ENCODE results near the gene HSD17B12. TPM values are rescaled to one million over a fixed set of nuclear protein-coding genes. Genes with fewer than 3 reads are reported as not detected.
"Not testable (repeated sequence)": the region's sequence is repeated elsewhere in the genome, so short reads cannot be mapped to it uniquely, and the experiment has no call there.

The HSD17B12 gene
- total RNA-seq, 1 donor from 2014 or later, result 48.2 TPM

DNA sequence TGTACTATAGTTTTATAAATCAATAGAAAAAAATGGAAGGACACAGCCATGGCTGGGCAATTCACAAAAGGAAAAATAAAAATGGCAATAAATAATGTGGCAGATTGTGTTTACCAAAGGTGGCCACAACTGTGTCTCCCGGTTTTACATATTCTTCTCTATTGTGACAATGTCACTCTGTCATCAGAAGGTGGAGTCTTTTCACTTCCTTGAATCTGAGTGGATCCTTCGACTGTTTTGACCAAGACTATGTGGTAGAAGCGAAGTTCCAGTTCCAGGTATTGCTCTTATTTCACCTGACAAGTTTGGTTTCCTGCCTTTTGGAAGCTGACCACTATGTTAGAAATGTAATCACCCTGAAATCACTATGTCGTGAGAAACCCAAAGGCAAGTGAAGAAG lies 31.0 kb upstream of the HSD17B12 start:
- TF ChIP-seq, protein P1, sequence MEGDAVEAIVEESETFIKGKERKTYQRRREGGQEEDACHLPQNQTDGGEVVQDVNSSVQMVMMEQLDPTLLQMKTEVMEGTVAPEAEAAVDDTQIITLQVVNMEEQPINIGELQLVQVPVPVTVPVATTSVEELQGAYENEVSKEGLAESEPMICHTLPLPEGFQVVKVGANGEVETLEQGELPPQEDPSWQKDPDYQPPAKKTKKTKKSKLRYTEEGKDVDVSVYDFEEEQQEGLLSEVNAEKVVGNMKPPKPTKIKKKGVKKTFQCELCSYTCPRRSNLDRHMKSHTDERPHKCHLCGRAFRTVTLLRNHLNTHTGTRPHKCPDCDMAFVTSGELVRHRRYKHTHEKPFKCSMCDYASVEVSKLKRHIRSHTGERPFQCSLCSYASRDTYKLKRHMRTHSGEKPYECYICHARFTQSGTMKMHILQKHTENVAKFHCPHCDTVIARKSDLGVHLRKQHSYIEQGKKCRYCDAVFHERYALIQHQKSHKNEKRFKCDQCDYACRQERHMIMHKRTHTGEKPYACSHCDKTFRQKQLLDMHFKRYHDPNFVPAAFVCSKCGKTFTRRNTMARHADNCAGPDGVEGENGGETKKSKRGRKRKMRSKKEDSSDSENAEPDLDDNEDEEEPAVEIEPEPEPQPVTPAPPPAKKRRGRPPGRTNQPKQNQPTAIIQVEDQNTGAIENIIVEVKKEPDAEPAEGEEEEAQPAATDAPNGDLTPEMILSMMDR (IDR thresholded peaks at IDR 0.05), result no peak
- intact Hi-C loops (cut with DNase I), result no loop called here
- Histone ChIP-seq H3K9me3 (no peaks in the 10 kb centered on the region), H3K4me1 (peaks cover 4 to 5% of the 10 kb centered on the region in 2 donors), H3K27me3 (no peaks in the 10 kb centered on the region), H3K36me3 (no peaks in the 10 kb centered on the region), H3K27ac (no peak overlapping the region), H3K4me3 (no peak overlapping the region)
- no peak for DNase-seq (ENCODE audit: low spot score in 2 of 2)

DNA sequence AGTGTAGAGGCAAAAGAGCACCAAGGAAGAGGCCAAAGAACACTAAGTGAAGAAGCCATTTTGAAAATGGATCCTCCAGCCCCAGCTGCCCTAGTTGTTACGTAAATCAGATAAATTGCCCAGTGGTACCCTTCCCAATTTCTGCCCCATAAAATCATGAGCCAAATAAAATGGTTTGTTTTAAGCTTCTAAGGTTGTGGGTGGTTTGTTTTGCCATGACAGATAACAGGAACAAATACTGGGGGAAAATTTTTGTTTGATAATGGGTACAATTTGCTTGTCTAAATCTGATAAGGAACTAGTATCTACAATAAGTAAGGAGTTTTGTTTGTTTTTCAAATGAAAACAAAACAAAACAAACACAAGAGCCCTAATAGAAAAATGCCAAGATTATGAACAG lies 30.6 kb upstream of the HSD17B12 start:
- intact Hi-C loops (cut with DNase I), result no loop called here
- Histone ChIP-seq H3K4me1 (peaks cover under 1 to 1% of the 10 kb centered on the region in 2 donors), H3K36me3 (no peaks in the 10 kb centered on the region), H3K27ac (no peak overlapping the region), H3K4me3 (no peak overlapping the region), H3K9me3 (no peaks in the 10 kb centered on the region), H3K27me3 (no peaks in the 10 kb centered on the region)
- TF ChIP-seq, protein P1 (IDR thresholded peaks at IDR 0.05), result no peak
- DNase-seq (ENCODE audit: low spot score in 2 of 2), result no peak

DNA sequence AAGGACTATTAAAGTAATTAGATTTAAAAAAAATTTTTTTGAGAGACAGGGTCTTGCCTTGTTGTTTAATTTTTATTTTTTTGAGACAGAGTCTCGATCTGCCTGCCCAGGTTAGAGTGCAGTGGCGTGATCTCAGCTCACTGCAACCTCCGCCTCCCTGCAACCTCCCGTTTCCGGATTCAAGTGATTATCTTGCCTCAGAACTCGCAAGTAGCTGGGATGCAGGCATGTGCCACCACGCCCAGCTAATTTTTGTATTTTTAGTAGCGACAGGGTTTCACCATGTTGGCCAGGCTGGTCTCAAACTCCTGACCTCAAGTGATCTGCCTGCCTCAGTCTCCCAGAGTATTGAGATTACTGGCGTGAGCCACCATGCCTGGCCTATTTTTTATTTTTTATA lies 17.5 kb upstream of the HSD17B12 start:
- intact Hi-C loops (cut with DNase I); DNase-seq (ENCODE audit: low spot score in 2 of 2): not testable (repeated sequence)

DNA sequence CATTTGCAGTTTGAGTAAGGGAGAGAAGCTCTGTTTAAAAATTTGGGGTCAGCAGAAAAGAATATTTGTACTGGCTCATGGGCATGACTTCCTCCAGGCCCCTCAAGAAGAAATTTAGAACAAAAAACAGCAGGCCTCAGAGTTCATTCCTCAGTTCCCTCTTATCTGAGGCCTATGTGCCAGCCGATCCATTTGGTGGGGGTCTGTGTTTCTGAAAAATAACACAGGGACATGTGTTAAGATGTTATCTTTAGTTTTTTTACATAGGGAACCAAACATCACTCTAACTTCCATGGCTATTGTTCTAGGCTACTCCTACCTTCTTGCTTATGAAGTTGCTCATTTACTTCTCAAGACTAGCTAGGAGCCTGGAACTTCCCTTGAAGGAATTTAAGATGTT lies 16.2 kb upstream of the HSD17B12 start:
- TF ChIP-seq, protein P1 (IDR thresholded peaks at IDR 0.05), result no peak
- intact Hi-C loops (cut with DNase I), result no loop called here
- Histone ChIP-seq H3K4me1 (no peaks in the 10 kb centered on the region), H3K27me3 (no peaks in the 10 kb centered on the region), H3K27ac (no peak overlapping the region), H3K36me3 (no peaks in the 10 kb centered on the region), H3K9me3 (no peaks in the 10 kb centered on the region), H3K4me3 (no peak overlapping the region)
- DNase-seq (ENCODE audit: low spot score in 2 of 2), result no peak

More for the DNA sequence above, 17.5 kb upstream of the HSD17B12 start:
- H3K27me3 ChIP-seq, H3K4me3 ChIP-seq, H3K27ac ChIP-seq, H3K9me3 ChIP-seq, H3K4me1 ChIP-seq, H3K36me3 ChIP-seq: not testable (repeated sequence)

DNA sequence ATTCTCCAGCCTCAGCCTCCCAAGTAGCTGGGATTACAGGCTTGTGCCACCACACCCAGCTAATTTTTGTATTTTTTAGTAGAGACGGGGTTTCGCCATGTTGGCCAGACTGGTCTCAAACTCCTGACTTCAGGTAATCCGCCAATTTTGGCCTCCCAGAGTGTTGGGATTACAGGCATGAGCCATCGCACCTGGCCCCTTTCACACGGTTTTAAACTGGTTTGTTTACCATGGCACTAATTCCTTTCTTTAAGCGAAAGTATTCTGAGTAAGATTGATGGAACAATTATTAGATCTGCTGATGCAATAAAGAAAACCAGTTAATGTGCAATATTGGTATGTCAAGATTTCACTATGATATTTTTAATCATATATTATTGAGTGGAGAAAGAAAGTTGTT lies 9.3 kb upstream of the HSD17B12 start:
- DNase-seq (ENCODE audit: low spot score in 2 of 2); H3K4me3 ChIP-seq; H3K4me1 ChIP-seq; H3K36me3 ChIP-seq; intact Hi-C loops (cut with DNase I); H3K9me3 ChIP-seq; H3K27ac ChIP-seq; H3K27me3 ChIP-seq: not testable (repeated sequence)

DNA sequence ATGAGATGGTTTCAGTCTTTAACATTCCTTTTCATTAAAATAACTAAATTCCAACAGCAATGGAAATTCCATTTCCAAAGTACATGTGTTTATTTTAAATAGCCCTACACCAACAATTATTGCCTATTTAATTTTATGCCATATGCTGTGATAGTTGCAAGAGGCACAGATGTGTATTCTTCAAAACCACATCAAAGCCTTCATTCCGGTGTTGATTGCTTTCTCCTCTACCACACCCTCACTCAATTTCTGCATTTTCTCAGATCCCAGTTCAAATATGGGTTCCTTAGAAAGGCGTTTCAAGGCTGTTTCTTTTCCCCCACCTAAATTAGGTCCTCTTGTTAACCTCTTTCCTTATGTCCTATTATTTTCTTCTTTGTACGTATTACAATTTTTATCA lies 6.0 kb upstream of the HSD17B12 start:
- TF ChIP-seq, protein P1 (IDR thresholded peaks at IDR 0.05), result no peak
- Histone ChIP-seq H3K36me3 (no peaks in the 10 kb centered on the region), H3K4me3 (no peak overlapping the region), H3K27me3 (no peaks in the 10 kb centered on the region), H3K9me3 (no peaks in the 10 kb centered on the region), H3K4me1 (peaks cover 0 to under 1% of the 10 kb centered on the region in 2 donors), H3K27ac (no peak overlapping the region)
- intact Hi-C loops (cut with DNase I), result no loop called here
- DNase-seq (ENCODE audit: low spot score in 2 of 2), result no peak

DNA sequence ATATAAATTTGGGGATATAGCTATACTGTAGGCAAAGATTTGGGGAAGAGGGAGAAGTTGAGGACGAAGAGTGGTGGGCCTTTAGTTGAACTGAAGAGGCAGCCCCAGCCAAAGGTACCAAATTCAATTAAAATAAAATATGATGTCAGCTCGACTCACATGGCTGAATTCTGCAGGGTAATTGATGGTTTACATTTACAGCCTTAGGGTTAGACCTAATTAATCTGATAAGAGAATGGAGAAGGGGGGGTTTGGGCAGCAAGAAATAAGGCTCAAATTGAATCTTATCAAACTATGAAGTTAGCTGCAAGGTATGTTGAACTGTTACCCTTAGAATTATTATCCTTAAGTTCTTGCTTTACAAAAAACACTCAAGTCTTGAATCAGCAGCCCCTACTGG lies 3.6 kb upstream of the HSD17B12 start:
- Histone ChIP-seq H3K27ac (no peak overlapping the region), H3K36me3 (no peaks in the 10 kb centered on the region), H3K27me3 (no peaks in the 10 kb centered on the region), H3K9me3 (no peaks in the 10 kb centered on the region), H3K4me3 (no peak overlapping the region), H3K4me1 (peaks cover 1 to 8% of the 10 kb centered on the region in 2 donors)
- intact Hi-C loops (cut with DNase I), result no loop called here
- TF ChIP-seq, protein P1 (IDR thresholded peaks at IDR 0.05), result no peak
- DNase-seq (ENCODE audit: low spot score in 2 of 2), result no peak

Data from ascending aorta (tissue), 2 donors.